MV-4-11 (cell line): ENCODE results near the gene TCF7L1.
"Not testable (repeated sequence)": the region's sequence is repeated elsewhere in the genome, so short reads cannot be mapped to it uniquely, and the experiment has no call there.

Experiments
- DNase-seq: peaks from one replicate; lab custom pipeline; 2025; lab: John Stamatoyannopoulos, UW

Gene TCF7L1

DNA sequence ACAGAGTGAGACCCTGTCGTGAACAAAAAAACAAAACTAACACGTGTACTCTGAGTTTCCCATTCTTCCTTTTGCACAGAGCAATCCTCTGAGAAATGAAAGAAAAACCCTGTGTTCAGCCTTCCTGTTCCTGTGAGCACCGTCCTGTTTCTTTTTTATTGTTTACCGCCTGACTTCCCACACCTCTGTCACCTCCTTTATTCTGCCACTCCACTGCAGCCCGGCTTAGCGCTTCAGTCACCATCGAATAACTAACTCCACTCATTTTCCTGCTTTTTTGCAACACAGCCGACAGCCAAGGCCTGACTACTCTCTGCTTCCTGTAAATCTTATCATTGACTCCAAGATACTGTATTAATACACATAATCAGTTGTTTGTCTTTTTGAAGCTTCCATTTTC lies 153.7 kb downstream of the TCF7L1 start:
- DNase-seq = no peak

DNA sequence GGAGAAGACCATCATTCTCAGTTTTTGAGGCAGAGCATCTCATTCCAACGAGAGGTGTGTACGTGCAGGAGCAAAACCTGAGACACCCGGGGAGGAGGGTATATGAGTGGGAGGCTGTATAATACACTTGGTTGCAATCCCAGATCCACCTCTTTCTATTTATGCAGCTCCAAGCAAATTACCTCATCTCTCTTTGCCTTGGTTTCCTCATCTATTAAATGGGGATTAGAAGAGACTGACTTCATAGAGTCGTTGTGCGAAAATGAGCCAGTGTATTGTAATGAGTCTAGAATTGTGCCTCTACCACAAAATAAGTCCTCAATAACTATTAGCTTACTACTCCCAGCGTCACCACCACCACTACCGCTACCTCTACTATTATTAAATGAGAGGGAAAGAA lies 154.5 kb downstream of the TCF7L1 start:
- no peak for DNase-seq

DNA sequence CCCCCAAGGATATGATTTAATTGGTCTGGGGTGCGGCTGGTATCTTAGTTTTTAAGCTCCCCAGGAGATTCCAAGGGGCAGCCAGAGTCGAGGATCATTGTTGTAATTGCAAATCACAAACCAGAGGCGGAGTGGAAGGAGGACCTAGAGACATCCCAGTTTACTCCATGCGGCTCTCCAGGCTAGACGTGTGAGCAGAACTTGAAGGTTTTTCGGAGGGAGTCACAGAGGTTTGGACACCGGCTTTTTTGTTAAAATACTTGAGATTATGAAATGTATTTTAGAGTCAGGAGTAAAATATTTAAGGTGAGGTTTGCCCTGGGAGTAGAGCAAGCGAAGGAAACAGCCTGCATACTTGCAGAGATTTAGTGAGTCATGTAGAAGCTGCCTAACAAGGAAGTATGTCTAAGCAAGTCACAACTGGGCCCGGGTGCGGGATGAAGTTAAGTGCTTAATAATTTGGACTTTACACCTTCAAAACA lies 155.1 kb downstream of the TCF7L1 start:
- no peak for DNase-seq

DNA sequence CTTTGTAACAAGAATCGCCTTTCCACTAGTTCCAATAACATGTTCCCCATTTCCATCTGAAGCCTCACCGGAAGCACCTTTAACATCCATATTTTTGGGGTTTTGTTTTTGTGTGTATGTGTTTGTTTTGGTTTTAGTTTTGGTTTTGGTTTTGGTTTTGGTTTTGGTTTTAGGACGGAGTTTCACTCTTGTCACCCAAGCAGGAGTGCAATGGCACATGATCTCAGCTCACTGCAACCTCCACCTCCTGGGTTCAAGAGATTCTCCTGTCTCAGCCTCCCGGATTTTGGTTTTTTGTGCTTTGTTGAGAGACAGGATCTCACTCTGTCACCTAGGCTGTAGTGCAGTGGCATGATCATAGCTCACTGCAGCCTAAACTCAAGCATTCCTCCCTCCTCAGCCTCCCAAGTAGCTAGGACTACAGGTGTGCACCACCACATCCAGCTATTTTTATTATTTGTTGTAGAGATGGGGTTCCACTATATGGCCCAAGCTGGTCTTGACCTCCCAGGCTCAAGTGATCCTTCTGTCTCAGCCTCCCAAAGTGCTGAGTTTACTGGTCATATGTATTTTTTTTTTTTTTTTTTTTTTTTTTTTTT lies 158.3 kb downstream of the TCF7L1 start:
- DNase-seq = peak; percentile 20

DNA sequence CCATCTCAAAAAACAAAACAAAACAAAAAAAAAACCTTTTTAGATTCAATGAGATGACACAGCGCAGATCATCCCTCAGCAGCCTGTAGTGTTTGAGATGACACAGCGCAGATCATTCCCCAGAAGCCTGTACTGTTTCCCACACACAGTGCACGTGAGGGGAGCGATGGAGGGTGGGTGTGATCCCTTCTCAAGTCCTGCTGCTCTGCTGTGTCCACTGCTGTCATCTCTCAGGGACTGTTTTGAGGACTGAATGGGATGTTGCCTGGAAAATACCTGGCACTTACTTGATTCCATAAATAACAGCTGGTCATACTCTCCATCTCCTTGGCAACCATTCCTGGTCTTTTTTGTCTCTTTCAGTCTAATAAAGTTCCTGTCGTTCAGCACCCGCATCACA lies 168.9 kb downstream of the TCF7L1 start:
- no peak for DNase-seq

DNA sequence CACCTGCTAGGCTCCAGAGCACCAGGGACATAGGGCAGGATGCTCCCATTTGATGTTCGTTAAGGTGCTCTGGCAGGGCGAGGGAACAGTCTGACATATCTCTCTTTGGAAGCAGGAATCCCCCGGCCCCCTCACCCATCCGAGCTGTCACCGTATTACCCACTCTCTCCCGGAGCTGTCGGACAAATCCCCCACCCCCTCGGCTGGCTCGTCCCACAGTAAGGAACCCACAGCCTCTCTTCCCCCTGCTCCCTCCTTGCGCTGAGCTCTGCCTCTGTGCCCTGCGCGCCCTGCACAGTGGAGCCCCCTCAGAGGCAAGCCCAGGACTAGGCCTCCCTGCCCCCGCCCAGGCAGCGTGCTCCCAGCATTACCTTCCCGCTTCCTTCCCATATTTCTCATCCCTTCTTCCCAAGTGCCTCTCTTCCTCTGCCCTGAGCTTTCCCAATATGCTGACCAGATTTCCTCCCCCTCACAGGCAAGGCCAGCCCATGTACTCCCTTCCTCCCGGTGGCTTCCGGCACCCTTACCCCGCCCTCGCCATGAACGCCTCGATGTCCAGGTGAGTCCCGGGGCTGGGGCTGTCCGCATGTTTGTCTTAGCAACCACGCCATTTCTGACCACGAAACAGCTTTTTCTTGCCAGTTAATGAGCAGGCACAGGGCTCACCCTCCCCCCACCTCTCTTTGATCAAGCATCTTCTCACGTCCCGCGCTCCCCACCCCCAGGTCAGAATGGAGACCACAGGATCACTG lies 170.8 kb downstream of the TCF7L1 start:
- no peak for DNase-seq

DNA sequence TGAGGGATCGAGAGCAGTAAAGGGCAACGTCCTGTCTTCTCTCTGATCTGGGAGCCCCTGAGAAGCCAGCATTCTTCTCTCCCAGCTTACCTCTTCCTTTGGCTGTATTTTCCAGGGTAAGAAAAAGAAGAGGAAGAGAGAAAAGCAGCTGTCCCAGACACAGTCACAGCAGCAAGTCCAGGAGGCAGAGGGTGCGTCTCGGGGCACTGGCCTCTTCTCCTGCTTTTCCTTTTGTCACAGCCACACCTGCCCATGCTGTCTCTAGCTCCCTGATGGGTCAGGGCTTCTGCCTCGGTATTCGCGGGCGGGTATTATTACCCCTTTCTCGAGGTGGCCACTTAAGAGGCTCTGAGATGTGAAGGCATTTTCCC lies 174.3 kb downstream of the TCF7L1 start:
- peak; percentile 44 for DNase-seq

DNA sequence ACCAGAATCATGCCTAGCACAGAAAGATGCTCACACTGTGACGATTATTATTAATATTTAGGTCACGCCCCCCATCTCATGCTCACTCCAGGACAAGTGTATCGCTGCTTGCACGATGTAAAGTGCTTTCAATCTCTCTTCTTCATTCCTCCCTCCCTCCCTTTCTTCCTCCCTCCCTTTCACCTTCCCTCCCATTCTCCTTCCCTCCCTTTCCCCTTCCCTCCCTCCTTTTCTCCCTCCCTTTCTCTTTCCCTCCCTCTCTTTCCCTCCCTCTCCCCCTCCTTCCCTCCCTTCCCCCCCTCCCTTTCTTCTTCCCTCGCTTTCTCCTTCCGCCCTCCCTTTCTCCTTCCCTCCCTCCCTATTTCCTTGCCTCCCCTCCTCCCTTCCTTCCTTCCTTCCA lies 175.0 kb downstream of the TCF7L1 start:
- DNase-seq = no peak

DNA sequence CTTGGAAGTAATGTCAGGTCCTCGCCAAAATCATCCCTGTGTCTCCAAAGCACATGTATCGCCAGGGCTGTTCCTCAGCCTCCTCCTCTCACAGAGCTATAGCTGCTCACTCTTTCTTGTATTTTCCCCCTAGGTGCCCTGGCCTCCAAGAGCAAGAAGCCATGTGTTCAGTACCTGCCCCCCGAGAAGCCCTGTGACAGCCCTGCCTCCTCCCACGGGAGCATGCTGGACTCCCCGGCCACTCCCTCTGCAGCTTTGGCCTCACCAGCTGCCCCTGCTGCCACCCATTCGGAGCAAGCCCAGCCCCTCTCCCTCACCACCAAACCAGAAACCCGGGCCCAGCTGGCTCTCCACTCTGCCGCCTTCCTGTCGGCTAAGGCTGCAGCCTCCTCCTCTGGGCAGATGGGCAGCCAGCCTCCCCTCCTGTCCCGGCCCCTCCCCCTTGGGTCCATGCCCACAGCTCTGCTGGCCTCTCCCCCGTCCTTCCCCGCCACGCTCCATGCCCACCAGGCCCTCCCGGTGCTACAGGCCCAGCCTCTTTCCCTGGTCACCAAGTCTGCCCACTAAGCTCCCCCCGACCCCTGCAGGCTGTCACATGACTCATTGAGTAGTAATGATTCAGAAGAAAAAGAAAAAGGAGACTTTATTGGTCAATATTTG lies 175.8 kb downstream of the TCF7L1 start:
- peak; percentile 34 for DNase-seq

DNA sequence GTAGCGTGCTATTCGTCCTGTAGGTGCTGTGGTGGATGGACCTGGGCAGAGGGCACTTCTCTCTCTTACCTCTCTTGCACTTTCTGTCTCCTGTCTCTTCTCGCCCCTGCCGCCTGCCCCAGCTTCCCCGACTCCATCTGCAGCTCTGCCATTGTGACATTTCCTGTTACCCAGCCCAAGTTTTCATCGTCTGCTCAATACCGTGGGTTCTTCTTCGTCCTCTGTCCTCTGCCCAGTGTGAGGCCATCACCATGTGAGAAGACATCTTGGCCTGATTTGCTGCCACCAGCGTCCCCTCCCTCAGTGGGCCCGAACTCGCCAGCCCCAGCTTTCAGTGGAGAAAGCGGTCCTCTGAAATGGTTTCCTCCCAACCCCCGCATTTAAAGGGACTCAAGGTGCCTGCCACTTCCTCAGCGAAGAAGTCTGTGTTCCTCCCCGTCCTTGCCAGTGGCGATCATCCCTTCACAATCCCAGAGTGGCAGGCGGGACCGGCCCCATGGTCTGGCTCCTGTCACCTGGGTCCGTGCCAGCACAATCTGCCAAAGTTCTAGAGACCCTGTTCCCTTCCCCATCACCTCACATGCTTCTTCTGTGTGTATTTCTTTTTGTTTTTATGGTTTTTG lies 176.6 kb downstream of the TCF7L1 start:
- no peak for DNase-seq

DNA sequence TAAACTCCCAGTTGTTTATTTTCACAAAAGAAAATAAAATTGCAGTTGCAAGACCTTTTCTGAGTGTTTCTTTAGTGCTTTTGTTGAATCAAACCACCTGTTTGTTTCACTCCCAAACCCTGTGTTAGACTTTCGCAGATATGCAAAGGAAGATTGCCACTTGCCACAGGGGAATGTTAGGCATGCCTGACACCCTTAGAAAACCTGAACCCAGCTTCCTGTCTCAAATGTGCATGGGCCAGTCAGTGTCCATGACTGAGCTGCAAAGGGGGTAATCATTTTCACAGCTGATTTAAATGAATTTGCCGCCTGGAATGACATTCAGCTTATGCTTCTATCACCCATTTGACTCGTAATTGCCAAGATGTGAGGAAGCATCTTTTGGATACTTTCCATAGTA lies 177.1 kb downstream of the TCF7L1 start:
- no peak for DNase-seq

DNA sequence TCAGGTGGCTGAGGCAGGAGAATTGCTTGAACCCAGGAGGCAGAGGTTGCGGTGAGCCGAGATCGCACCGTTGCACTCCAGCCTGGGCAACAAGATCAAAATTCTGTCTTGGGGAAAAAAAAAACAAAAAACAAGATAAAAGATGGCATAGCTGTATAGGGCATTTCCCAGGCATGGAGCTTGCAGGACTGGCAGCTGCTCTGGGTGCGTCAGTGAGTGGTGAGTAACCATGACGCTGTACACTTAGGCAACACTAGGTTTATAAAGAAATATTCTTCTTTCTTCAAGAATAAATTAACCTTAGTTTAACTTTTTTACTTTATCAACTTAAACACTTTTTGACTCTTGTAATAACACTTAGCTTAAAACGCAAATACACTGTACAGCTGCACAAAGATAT lies 179.2 kb downstream of the TCF7L1 start:
- no peak for DNase-seq

DNA sequence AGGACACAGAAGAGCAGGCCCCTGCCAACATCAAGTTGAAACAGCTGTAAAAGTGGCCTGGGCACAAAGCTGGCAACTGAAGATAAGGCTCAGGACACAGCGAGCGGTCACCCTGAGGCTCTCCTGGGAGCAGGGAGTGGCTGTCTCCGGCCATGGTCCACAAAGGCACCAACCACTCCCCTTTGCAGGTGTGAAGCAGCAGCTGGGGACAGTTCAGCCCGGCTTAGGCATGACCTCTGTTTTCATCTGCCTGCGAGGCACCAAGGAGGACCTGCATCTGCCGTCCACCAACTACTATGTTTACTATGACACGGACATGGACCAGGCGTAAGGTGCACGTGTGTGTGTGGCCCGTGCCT lies 181.7 kb downstream of the TCF7L1 start:
- no peak for DNase-seq

DNA sequence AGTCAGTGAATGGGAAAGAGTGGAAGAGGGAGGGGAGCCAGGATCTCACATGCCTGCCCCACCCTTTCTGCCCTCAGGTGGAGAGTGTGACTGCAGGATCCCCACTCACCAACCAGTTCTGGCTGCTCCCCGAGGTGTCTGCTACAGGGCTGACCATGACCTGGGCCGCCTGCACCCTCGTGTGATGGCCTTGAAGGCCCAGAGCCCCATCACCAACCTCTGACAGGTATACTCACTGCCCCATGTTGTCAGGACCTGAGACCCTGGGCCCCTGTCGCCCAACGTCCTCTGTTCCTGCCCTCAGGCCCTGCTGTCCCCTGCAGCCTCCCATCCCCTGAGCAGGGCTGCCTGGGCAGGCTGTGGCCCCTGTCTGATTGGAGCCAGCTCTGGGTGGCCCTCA lies 182.7 kb downstream of the TCF7L1 start:
- not testable (repeated sequence) for DNase-seq

DNA sequence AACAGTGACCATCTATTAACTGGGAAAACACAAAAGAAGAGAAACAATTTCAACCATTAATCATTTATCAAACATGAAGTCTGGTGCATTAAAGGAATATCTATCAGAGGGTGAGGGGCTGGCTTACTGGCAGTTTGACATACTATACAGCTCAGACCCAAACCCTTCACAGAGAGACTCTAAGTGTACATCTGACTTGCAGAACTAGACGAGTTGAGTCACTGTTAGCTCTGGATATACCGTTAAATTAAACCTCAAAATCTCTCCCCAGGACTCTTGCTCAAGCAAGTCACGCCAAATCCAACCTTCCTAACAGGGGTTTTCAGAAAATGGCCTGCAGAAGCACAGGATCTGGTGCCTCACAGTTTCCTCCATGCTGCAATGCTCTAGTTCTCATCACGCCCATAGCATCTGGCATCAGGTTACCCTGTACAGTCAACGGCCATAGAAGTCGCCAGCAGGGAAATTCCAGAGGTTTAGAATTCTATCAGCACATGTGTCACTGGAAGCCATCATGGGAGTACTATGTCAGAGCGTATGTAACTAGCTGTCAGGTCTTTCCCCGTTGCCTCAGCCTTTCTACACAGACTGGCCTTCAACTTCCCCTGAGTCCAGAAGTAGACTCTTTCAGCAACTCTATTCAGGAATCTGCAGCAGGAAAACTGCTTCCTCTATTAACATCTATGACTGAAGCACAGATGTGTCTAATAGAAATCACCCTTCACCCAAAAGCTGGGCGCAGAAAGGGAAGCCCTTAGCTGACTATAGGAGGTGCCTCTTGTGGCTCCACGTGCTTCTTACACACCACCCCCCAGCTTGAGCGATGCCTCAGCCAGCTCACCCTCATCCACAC lies 185.3 kb downstream of the TCF7L1 start:
- DNase-seq = peak; percentile 61

DNA sequence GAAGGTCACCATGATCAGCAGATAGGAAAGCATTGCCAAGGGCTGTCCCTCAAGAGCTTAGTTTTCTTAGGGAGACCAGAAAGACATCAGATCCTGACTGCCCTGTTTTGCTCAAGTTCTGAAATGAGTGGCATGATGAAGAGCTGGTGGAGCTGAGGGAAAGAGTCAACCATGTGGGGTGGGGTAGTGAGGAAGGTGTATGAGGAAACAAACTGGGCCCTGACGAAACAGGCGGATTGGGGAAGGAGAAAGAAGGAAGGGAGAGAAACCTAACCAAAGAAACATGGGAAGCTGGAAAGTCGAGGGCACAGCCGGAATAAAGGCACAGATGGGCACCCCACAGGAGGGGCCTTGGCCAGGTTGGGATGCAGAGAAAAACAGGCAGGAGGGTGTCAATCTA lies 186.6 kb downstream of the TCF7L1 start:
- DNase-seq = no peak

DNA sequence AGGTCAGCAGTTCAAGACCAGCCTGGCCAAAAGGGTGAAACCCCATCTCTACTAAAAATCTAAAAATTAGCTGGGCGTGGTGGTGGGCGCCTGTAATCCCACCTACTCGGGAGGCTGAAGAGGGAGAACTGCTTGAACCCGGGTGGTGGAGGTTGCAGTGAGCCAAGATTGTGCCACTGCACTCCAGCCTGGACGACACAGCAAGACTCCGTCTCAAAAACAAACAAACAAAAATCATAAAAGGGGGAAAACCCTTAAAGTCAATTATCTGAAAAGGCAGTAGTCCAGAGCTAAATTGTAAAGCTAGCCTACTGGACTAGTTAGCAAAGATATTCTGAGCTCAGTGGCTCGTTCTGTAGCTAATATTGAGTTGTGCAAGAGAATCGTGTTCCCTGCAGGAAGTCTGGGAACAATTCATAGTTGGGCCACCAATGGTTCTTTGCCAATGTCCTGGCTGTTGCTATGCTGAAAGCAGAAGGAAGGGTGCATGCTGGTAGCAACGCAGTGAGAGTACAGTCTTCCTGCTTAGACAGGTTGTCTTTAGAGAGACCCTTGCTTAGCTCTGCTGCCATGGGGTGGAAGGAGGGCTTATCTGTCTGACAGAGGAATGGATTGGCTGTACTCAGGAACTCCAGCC lies 190.3 kb downstream of the TCF7L1 start:
- no peak for DNase-seq

DNA sequence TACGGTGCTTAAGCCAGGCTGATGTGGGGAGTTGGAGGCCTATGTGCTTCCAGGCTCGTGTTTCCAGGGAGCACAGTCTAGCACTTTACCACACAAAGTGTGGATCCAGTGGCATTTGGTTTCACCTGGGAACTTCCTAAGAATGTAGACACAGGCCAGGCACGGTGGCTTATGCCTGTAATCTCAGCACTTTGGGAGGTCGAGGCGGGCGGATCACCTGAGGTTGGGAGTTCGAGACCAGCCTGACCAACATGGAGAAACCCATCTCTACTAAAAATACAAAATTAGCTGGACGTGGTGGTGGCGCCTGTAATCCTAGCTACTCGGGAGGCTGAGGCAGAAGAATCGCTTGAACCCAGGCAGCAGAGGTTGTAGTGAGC lies 190.8 kb downstream of the TCF7L1 start:
- DNase-seq = not testable (repeated sequence)

DNA sequence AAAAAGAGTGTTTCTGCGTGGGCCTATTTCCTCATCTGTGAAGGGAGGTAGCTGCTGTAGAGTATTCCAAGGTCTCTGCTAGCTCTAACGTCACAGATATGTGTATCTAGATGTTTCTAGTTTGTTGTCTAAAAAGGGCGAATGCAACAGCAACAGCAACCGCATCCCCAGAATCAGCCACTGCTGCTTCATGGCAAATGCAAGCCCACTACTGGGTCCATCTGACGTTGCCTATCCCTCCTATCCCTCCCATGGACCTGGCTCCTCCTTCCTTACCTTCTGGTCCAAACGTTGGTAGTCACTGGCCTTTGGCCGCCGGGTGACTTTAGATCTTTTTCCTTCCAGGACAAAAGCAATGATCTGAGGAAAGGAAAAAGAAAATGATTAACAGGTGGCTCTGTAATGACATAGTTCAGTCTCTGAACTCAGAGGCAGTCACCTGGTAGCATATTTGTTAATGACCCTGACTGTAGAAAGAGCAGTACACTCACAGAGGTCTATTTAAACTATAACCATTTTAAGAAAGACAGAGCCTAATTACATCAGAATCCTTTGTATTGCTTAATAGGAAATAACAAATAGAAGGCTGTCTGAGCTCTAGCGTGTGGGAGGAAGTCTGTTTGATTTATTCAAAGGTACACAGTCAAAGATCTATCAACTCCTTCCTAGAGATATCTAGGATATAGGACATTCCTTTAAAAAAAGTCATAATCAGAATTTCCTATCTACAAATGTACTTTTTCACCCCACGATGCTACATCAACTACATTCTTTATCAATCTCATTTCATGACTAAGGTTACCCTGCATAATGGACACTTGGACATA lies 191.7 kb downstream of the TCF7L1 start:
- peak; percentile 57 for DNase-seq

DNA sequence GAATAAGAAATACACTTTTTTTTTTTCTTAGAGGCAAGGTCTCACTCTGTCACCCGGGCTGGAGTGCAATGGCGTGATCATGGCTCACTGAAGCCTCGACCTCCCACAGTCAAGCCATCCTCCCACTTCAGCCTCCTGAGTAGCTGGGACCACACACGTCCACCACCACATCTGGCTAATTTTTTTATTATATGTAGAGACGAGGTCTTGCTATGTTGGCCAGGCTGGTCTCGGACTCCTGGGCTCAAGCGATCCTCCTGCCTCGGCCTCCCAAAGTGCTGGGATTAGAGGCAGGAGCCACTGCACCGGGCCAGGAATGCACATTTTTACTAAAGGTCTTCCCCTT lies 192.2 kb downstream of the TCF7L1 start:
- DNase-seq = no peak
